HG02943 (cell line): ENCODE data around the gene C6.

Source experiments
- ATAC-seq: cut with Tn5 transposase; IDR thresholded peaks from one replicate; pipeline ENCODE4 v1.9.1; 2021; ENCODE audit warnings: mild to moderate bottlenecking, low read depth, moderate library complexity; ENCODE audit not compliant: unreplicated experiment

The C6 gene

DNA sequence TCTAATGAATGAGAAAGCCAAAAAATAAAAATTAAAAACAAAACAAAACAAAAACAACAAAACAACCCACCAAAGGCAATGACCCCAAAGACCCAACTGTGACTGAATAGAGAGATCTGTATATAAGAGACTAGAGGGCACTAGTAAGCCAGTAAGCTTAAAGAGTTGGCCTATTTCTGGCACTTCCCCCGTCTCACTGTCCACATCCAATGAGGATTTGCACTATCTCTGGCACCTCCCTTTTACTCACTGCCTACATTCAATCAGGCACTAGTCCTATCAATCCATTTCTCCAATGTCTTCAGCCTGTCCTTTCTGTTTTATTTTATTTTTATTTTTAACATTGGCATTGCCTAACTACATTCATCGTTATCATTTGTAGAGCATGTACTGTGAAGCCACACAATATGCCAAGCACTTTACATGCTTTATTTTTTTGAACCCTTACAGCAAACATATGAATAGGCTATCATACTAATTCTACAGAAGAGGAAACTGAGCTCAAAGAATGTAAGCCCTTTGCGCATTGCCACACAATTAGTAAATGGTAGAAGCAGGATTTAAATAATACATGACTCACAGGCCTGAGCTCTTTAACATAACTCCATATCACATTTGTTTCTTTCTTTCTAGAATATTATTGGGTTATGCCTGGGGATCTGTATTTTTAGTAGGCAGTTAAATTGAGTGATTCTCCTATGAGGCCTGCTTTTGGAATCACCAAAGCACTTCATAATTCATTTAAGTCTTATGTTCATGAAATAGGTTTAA is 70.0 kb downstream of the C6 start:
- ATAC-seq: no peak

DNA sequence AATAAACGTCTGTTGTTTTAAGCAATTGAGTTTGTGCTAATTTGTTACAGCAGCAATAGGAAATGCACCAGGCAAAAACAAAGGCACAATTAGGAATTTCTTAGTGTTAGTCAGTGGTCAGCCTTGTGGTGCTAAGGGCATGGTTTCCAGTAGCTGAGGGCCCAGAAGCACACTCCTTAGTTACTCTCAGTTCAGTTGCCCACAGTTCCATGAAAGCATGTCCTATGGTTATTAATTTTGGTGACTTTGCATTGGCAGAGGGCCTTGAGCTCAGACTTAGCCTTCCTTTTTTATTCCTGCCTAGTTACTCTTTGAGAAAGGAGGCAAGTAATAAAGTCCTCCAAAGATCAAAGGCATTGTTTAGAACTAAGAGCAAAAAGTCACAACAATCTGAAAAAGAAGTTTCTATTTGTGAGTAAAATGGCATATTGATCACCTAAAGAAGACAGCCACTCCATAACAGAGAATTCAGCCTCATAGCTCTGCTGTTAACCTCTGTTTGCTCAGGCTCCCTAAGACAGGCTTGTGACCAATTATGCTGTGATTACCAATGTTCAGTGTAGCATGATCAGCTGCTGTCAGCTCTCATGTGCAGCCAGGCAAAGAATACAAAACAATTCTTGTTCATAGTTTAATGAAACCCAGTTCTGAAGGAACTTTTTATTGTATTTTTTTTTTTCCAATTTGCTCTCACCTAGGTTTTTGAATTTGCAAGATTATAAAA is 85.2 kb downstream of the C6 start:
- no peak for ATAC-seq

DNA sequence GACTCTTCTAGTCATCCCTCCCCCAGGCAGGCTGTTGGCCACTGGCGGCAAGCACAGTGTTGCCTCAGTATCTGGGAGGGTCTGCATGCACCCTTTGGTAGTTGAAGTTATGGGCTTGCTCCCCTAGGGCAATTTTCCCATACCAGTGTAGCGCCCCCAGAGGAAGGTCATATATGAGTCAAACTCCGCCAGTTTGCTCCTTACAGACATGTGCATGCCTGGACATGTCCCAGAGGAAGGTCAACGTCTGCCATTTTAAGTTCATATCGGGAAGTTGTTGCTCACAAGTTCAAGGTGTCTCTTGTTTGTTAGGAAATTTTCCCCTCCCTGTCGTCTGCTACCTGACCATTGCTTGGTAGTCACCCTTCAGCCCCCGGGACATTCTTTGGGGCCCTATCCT is 90.9 kb downstream of the C6 start:
- ATAC-seq: no peak

DNA sequence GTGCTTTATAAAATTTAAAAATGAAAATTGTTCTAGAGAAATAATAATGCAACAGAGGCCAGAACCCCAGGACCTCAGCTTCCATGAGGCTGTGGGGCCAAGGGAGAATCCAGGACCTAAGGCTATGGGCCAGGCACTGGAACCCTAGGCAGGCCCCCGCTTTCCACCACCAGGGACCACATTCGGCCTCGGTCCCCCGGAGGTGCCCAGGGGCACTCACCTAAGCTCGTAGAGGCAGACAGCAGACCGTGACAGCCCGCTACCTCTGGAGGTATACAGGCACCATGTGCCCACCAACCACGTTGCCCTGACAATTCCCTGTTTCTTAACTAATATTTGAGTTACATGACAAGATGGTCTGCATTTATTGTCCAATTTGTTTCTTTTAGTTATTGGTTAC is 92.7 kb downstream of the C6 start:
- ATAC-seq: no peak

DNA sequence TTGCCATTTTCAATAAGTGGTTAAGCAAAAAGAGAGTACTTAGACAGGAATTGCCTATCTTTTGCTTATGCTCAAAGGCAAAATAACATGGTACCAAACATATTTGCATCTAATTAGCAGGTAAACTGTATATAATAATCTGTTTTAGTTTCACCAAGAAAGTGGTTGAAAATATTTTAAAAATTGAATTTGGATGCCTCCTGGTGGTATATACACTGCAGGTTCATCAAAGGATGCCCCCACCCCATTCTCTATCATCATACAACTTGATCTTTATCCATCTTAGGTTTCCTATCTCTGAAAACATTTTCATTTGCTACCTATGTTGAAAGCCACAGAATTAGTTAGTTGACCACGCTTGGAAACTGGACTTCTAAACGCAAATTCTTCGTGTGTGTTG is 95.2 kb downstream of the C6 start:
- ATAC-seq: no peak

- no peak for ATAC-seq
Measured at GRCh38 chr5:41115281-41115680, 98.1 kb downstream of the C6 start.

GRCh38 chr5:41112486-41113455 is 100.6 kb downstream of the C6 start:
- ATAC-seq: no peak

DNA sequence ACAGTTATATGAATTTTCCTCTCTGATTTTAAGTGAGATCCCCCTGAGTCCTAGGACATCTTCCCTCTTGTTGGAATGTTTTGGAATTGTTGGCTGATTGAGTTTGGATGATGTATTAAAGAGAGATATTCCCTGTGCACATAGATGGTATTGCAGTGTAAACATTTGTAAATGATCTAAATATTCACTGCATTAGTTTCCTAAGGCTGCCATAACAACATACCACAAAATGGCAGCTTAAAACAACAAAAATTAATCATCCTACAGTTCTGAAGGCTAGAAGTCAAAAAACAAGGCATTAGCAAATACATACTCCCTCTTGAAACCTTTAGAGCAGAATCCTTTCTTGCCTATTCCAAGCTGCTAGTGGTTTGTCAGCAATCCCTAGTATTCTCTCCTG is 104.1 kb downstream of the C6 start:
- no peak for ATAC-seq

DNA sequence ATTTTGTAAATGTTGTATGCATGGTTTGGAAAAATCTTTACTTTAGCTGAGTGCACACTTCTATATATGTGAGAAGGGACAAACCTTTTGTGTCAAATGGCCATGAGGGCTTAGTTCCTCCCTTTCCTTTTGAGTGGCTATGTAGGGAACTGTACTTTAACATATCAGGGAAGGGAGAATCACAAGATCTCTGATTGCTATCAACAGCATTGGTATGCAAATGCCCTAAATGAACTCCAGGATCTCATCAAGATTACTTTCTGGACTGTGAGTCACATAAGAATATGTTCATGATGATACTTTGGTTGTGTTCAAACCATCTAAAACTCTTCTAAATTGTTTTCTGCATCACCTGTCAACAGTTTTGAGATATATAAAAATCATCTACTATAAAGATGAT is 111.0 kb downstream of the C6 start:
- ATAC-seq: no peak

- ATAC-seq: no peak
Measured at GRCh38 chr5:41097642-41098041, 115.7 kb downstream of the C6 start.

DNA sequence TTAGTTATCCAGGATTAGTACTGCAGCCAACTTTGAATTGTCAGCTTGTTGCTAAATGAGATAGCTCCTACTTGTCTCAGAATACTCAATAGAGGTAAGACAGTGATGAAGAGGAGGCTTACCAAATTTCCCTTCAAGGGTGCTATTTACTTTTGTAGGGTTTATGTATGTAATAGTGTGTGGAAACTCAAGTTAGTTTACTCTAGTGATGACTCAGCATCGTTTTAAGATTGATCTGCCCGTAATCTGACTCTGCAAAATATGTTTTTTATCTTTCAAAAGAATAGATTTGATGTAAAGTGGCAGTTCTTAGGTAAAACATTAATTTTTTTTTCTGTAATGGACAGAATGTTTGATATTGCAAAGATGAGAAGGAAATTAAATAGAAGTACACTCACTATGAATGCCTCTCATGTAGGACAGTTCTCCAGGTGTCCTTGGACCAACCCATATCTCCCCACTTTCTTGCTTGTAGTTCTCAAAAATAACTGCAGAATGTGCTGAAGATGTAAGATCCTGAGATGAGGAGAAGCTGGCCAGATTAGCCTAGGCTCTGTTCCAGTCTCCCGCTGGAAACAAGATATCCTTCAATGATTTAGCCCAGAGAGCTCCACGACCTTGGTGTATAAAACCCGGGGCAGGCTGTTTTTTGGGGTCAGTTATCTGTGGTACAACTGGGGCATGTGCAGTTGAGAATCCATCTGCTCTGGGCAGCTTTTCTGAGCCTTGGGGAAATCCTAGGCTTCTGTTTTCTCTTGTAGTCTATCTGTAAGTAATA is 117.8 kb downstream of the C6 start:
- ATAC-seq: no peak

GRCh38 chr5:41094871-41095270 is 118.5 kb downstream of the C6 start:
- no peak for ATAC-seq

- no peak for ATAC-seq
Measured at GRCh38 chr5:41093803-41094202, 119.5 kb downstream of the C6 start.
